Measurements from ENCODE around the gene SOCS1.

Gene SOCS1

DNA sequence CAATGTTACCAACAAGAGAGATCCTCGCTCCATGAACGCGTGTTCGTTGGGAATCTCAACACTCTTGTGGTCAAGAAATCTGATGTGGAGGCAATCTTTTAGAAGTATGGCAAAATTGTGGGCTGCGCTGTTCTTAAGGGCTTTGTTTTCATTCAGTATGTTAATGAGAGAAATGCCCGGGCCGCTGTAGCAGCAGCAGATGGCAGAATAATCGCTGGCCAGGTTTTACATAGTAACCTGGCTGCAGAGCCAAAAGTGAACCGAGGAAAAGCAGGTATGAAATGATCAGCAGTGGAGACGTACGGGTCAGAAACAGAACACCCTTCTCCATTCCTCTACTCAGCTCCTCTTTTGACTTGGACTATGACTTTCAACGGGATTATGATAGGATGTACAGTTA is 13.3 kb downstream of the SOCS1 start:
- no peak for FAIRE-seq

DNA sequence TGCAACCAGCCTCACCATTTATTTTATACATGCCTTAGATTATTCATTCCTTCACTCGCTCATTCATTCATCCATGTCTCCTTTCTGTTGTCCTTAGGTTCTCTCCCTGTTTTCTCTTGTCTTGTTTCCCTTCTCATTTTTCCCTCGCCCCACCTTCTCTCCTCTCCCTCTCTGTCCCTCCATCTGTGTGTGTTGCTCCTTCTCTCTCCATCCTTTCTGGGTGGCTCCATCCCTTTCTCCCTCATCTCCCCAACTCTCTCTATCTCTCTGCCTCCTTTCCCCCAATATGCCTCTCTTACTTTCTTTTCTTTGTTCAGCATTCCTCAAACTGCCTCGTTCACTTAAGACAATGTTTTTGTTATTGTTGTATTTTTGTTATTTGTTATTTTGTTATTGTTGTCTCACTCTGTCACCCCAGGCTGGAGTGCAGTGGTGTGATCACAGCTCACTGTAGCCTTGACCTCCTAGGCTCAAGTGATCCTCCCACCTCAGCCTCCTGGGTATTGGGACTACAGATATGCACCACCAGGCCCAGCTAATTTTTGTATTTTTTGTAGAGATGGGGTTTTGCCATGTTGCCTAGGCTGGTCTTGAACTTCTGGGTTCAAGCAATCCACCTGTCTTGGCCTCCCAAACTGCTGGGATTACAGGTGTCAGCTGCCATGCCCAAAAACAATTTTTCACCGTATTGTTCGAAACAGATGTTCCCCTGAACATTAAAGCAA is 14.4 kb downstream of the SOCS1 start:
- FAIRE-seq, result no peak

GRCh38 chr16:11240636-11241473 is 15.1 kb downstream of the SOCS1 start:
- no peak for FAIRE-seq

GRCh38 chr16:11239644-11240632 is 16.1 kb downstream of the SOCS1 start:
- no peak for FAIRE-seq

GRCh38 chr16:11238272-11239202 is 17.5 kb downstream of the SOCS1 start:
- FAIRE-seq, result no peak

GRCh38 chr16:11236461-11237254 is 19.3 kb downstream of the SOCS1 start:
- FAIRE-seq, result no peak

DNA sequence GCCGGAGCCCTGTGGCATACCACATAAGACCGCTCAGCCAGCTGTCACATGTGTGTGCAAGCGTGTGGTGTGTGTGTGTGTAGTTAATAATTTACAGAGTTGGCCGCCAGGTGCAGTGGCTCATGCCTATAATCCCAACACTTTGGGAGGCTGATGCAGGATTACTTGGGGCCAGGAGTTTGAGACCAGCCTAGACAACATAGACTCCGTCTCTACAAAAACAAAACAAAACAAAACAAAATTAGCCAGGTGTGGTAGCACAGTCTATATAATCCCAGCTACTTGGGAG is 20.4 kb downstream of the SOCS1 start:
- FAIRE-seq, result no peak

GRCh38 chr16:11234884-11235702 is 20.9 kb downstream of the SOCS1 start:
- no peak for FAIRE-seq

- no peak for FAIRE-seq
These were observed 22.2 kb downstream of the SOCS1 start for GRCh38 chr16:11233727-11234376.

DNA sequence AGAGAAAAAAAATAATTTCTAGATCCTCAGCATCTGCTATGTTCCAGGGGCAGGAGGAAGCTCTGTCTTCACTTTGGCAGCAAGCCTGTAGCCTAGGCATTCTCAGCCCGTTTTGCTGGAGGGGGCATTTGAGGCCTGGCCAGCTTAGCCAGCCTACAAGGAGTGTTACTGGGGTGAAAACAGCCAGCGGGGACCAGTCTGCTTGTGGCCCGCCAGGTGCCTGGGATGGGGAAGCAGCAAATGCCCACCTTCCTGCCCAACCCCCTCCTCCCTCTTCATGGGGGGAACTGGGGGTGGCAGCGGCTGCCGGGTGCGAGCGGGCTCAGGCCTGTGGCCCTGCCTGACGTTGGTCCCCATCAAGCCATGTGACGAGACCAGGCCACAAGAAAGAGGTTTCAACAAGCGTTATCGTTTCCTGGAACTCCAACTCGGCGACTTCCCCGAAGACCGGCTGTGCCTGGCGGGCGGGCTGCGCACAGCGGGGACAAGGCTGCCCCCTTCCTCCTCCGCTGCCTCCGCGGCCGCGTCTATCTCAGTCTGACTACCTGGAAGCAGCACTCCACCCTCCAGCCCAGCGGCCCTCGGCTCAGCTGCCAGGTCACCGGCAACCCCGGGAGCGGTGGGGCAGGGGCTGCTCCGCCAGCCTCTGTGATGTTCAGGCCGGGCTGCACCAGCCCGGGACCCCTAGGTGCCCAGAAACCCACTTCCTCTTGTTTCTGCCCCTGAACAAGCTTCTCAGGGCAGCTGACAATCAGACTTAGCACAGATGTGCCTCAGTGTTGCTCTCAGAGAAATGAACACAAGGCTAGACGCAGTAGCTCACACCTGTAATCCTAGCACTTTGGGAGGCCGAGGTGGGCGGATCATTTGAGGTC is 22.9 kb downstream of the SOCS1 start:
- FAIRE-seq, result no peak

DNA sequence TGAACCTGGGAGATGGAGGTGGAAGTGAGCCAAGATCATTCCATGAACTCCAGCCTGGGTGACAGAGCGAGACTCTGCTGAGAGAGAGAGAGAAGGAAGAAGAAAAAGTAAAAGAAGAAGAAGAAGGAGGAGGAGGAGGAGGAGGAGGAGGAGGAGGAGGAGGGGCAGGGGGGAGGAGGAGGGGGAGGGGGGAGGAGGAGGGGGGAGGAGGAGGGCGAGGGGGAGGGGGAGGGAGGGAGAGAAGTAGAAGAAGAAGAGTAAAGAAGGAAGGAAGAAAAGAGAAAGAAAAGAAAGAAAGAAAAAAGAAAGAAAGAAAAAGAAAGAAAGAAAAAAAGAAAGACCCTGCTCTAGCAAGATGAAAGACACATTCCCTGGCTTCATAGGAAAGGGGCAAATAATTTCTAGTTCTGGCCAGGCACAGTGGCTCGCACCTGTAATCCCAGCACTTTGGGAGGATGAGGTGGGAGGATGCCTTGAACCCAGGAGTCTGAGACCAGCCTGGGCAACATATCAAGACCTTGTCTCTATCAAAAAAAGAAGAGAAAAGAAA is 23.6 kb downstream of the SOCS1 start:
- no peak for FAIRE-seq

- no peak for FAIRE-seq
These were observed 24.5 kb downstream of the SOCS1 start for GRCh38 chr16:11231367-11231970.

GRCh38 chr16:11229906-11230305 is 26.1 kb downstream of the SOCS1 start:
- no peak for FAIRE-seq

GRCh38 chr16:11229432-11229831 is 26.6 kb downstream of the SOCS1 start:
- no peak for FAIRE-seq

DNA sequence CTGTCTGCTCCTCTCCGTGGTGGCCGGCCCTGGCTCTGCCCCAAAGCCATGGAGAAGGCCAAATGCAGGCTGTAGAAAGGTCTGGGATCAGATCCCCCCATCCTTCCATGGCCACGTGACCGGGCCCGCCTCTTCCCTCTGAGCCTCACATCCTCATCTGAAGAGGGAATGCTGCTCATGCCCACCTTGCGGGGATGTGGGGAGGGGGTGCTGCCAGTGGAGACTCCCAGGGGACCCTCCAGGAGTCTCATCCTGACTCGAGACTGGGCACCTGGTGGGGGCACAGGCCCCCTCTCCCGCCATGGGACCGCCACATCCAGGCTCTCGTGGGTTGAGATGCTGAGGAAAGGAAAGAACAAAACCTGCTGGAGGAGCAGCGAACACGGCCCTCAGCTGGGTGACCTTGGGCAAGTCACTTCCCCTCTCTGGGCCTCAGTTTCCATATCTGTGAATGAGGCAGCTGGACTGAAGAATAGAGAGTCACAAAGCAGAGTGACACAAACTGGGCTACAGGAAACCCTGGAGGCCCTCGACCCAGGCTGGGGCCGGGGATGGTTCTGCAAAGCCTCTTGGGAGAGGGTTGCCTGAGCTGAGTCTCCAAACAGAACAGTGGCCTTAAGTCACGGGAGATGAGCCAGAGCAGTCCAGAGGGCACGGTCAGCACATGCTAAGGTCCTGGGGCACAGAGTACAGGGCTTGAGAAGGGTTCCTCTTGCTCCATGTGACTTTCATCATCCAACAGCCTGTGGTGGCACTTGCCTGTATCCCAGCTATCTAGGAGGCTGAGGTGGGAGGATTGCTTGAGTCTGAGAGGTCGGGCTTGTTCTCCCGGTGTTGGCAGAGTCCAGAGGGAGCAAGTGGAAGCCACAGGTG is 30.1 kb downstream of the SOCS1 start:
- no peak for FAIRE-seq

GRCh38 chr16:11224894-11225676 is 30.9 kb downstream of the SOCS1 start:
- no peak for FAIRE-seq

All from colon (tissue), 2 donors.